Keratinocyte (primary cell): ENCODE data around the gene ORM1. TPM values are rescaled to one million over a fixed set of nuclear protein-coding genes. Genes with fewer than 3 reads are reported as not detected.

Source experiments
- DNase-seq: peaks from one replicate; pipeline ENCODE4 v3.0.0-alpha.2; 2011; ENCODE audit warnings: low read depth, missing footprints, low spot score
- FAIRE-seq: peaks from 2 replicates; lab custom pipeline; 2011; peaks lifted over from hg19 to GRCh38; lab: Jason Lieb, UNC
- H2AFZ ChIP-seq: 2 replicates; pipeline ENCODE4 v1.6.0; 2012; ENCODE audit warnings: low read length, control low read depth, inconsistent platforms; ENCODE audit not compliant: control insufficient read depth
- H3K27ac ChIP-seq: 2 replicates; pipeline ENCODE4 v1.5.1; 2011; ENCODE audit warnings: low read length; ENCODE audit not compliant: control insufficient read depth, insufficient read depth
- H3K27me3 ChIP-seq: 3 replicates; pipeline ENCODE4 v1.6.0; 2011; ENCODE audit warnings: low read length; ENCODE audit not compliant: control insufficient read depth, insufficient read depth; ENCODE audit errors: extremely low read depth
- H3K36me3 ChIP-seq, 2 experiments: 2 replicates in 1 of 2; 3 replicates in 1 of 2; pipeline ENCODE4 v1.5.1; 2011; ENCODE audit warnings: low read length in 2 of 2, mild to moderate bottlenecking in 1 of 2; ENCODE audit not compliant: control insufficient read depth in 2 of 2, insufficient read depth in 2 of 2; ENCODE audit errors: extremely low read depth in 1 of 2
- H3K4me1 ChIP-seq: 3 replicates; pipeline ENCODE4 v1.5.1; 2011; ENCODE audit warnings: low read length; ENCODE audit not compliant: control insufficient read depth, insufficient read depth; ENCODE audit errors: extremely low read depth
- H3K4me2 ChIP-seq: 3 replicates; pipeline ENCODE4 v1.6.0; 2011; ENCODE audit warnings: low read depth, low read length; ENCODE audit not compliant: control insufficient read depth, insufficient read depth; ENCODE audit errors: extremely low read depth
- H3K4me3 ChIP-seq, 3 experiments: fragments of 200-600 bp in 1 of 3; sonication (generic) in 1 of 3; 2 replicates in 2 of 3; 3 replicates in 1 of 3; pipeline ENCODE4 v1.5.1; 2011 to 2016; ENCODE audit warnings: low read length in 3 of 3, mild to moderate bottlenecking in 3 of 3, control low read depth in 2 of 3, inconsistent platforms in 1 of 3, low read depth in 1 of 3, mixed read lengths in 1 of 3, mixed run types in 1 of 3, moderate library complexity in 1 of 3; ENCODE audit not compliant: control insufficient read depth in 2 of 3, insufficient read depth in 2 of 3; ENCODE audit errors: extremely low read depth in 1 of 3
- H3K79me2 ChIP-seq: 2 replicates; pipeline ENCODE4 v1.6.0; 2012; ENCODE audit warnings: low read length; ENCODE audit not compliant: control insufficient read depth, insufficient read depth
- H3K9ac ChIP-seq: 3 replicates; pipeline ENCODE4 v1.6.0; 2011; ENCODE audit warnings: low read length; ENCODE audit not compliant: control insufficient read depth, insufficient read depth; ENCODE audit errors: extremely low read depth
- H3K9me1 ChIP-seq: 3 replicates; pipeline ENCODE4 v1.6.0; 2011; ENCODE audit warnings: low read length; ENCODE audit not compliant: control insufficient read depth, insufficient read depth; ENCODE audit errors: extremely low read depth
- H3K9me3 ChIP-seq: 2 replicates; pipeline ENCODE4 v1.5.1; 2012; ENCODE audit warnings: low read depth, low read length; ENCODE audit not compliant: control insufficient read depth
- H4K20me1 ChIP-seq: 3 replicates; pipeline ENCODE4 v1.6.0; 2011; ENCODE audit warnings: low read length; ENCODE audit not compliant: control insufficient read depth, insufficient read depth; ENCODE audit errors: extremely low read depth
- EZH2 ChIP-seq: IDR thresholded peaks from one replicate; pipeline ENCODE4 v1.6.1; 2012; ENCODE audit warnings: inconsistent platforms, mild to moderate bottlenecking, low read length, moderate library complexity
- dilution Hi-C: fragments of 300-500 bp; cut with MboI; formaldehyde crosslinking; loops from one replicate; pipeline ENCODE4 v1.7.0; 2020; ENCODE audit warnings: low sequenced_read_pairs; ENCODE audit not compliant: extremely low pct_ligation_motif_present
- polyA plus RNA-seq, 5 experiments: library from polyadenylated mRNA; depleted of rRNA in 3 of 5; stranded (reverse) in 3 of 5; stranded (forward) in 1 of 5; unstranded in 1 of 5; fragments of >200 nt; gene quantifications; 1 replicate in 1 of 5; 2 replicates in 3 of 5; 3 replicates in 1 of 5; pipeline versions ENCODE4 v1.2.1 to v1.2.3, GENCODE V29; 2011 to 2012; ENCODE audit warnings: missing spikeins in 2 of 5, low read depth in 1 of 5, low replicate concordance in 1 of 5
- TF ChIP-seq, protein P1 (sequence below), 3 experiments: IDR thresholded peaks in 1 of 3; conservative IDR thresholded peaks in 1 of 3; optimal IDR thresholded peaks in 1 of 3; 2 replicates in 2 of 3; 3 replicates in 1 of 3; pipeline versions ENCODE3 to v1.5.1; 2011; ENCODE audit warnings: low read length in 3 of 3, mild to moderate bottlenecking in 3 of 3, moderate library complexity in 2 of 3, control low read depth in 1 of 3, inconsistent platforms in 1 of 3; ENCODE audit not compliant: insufficient read depth in 2 of 3; ENCODE audit errors: extremely low read depth in 1 of 3

ORM1 gene
- polyA plus RNA-seq, 1 donor (not counting 4 experiments of a cell fraction or from before 2014, with no cell fraction given): not detected

DNA sequence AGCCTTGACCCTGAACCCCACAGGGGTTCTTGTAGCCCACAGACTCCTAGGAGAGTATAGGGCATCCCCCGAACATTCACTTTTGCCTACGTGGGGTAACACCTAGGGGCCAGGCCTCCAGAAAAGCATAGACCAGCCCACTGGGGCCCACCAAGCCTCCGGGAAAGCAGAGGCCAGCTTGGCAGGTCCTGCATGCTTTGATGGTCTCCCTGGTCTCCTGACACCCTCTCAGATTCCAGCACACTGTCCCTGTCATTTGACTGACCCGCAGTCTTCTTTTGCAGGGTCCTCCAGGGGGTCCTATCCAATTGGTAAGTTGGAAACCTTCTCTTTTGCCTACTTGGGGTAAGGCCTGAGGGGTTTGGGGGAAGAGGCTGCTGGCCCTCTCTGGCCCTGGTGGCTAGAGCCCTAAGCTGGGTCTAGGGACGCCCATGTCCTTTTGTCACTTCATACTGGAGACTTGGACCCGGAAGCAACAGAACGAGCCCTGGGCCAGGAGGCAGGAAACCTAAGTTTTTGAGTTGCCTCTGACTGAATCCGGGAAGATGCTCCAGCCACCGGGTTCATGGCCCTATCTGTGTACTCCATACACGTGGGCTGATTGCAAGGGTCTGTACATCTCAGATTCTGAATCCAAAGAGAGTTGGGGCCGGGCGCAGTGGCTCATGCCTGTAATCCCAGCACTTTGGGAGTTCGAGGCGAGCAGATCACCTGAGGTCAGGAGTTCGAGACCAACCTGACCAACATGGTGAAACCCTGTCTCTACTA lies 20.9 kb upstream of the ORM1 start:
- TF ChIP-seq EZH2: no peak
- TF ChIP-seq, protein P1, sequence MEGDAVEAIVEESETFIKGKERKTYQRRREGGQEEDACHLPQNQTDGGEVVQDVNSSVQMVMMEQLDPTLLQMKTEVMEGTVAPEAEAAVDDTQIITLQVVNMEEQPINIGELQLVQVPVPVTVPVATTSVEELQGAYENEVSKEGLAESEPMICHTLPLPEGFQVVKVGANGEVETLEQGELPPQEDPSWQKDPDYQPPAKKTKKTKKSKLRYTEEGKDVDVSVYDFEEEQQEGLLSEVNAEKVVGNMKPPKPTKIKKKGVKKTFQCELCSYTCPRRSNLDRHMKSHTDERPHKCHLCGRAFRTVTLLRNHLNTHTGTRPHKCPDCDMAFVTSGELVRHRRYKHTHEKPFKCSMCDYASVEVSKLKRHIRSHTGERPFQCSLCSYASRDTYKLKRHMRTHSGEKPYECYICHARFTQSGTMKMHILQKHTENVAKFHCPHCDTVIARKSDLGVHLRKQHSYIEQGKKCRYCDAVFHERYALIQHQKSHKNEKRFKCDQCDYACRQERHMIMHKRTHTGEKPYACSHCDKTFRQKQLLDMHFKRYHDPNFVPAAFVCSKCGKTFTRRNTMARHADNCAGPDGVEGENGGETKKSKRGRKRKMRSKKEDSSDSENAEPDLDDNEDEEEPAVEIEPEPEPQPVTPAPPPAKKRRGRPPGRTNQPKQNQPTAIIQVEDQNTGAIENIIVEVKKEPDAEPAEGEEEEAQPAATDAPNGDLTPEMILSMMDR (optimal IDR thresholded peaks at IDR 0.05 in 1 of 3, IDR thresholded peaks at IDR 0.05 in 1 of 3, conservative IDR thresholded peaks at IDR 0.05 in 1 of 3; ENCODE audit: extremely low read depth in 1 of 3, insufficient read depth in 2 of 3, low read length in 3 of 3): no peak

DNA sequence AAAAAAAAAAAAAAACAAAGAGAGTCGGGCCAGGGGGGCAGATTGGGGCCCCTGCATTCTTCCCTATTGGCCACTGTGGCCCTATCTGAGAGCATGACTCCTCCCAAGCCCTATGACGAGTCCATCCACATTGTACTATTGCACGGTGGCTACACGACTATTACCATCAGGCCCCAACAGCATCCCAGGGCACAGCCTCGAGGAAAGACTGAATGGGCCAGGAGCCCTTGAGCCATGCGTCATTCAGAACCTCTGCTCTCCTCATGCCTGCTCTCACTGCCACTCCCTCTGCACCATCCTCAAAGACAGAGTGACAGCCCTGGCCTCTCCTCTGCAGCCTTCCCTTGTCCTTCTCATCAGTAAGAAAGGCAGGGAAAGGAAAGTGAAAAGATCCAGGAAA lies 20.2 kb upstream of the ORM1 start:
- Histone ChIP-seq H3K27me3 (no peaks in the 10 kb centered on the region), H3K9ac (no peak overlapping the region), H3K9me3 (no peaks in the 10 kb centered on the region), H3K36me3 (peaks cover 25 to 41% of the 10 kb centered on the region in 2 experiments), H3K79me2 (no peaks in the 10 kb centered on the region), H4K20me1 (no peaks in the 10 kb centered on the region), H3K27ac (no peak overlapping the region), H3K4me2 (no peak overlapping the region), H3K4me1 (no peaks in the 10 kb centered on the region), H3K4me3 (no peak overlapping the region), H3K9me1 (no peaks in the 10 kb centered on the region), H2AFZ (no peak overlapping the region)
- no peak for TF ChIP-seq EZH2
- TF ChIP-seq, protein P1 (optimal IDR thresholded peaks at IDR 0.05 in 1 of 3, IDR thresholded peaks at IDR 0.05 in 1 of 3, conservative IDR thresholded peaks at IDR 0.05 in 1 of 3; ENCODE audit: extremely low read depth in 1 of 3, insufficient read depth in 2 of 3, low read length in 3 of 3): no peak
- no peak for FAIRE-seq
- dilution Hi-C loops: no loop called here
- no peak for DNase-seq

More for the DNA sequence above, 20.9 kb upstream of the ORM1 start:
- H3K9ac ChIP-seq: no peak overlapping the region
- H3K9me3 ChIP-seq: no peaks in the 10 kb centered on the region
- no peaks in the 10 kb centered on the region for H4K20me1 ChIP-seq
- no peak for FAIRE-seq
- dilution Hi-C loops: no loop called here
- DNase-seq: no peak
- H3K4me1 ChIP-seq: no peaks in the 10 kb centered on the region
- no peak overlapping the region for H2AFZ ChIP-seq
- peaks cover 24 to 37% of the 10 kb centered on the region in 2 experiments for H3K36me3 ChIP-seq
- H3K4me2 ChIP-seq: no peak overlapping the region
- H3K4me3 ChIP-seq: no peak overlapping the region
- no peaks in the 10 kb centered on the region for H3K9me1 ChIP-seq
- H3K27ac ChIP-seq: no peak overlapping the region
- no peaks in the 10 kb centered on the region for H3K79me2 ChIP-seq
- H3K27me3 ChIP-seq: no peaks in the 10 kb centered on the region
